ENCODE data around the gene TAF1B.

DNA sequence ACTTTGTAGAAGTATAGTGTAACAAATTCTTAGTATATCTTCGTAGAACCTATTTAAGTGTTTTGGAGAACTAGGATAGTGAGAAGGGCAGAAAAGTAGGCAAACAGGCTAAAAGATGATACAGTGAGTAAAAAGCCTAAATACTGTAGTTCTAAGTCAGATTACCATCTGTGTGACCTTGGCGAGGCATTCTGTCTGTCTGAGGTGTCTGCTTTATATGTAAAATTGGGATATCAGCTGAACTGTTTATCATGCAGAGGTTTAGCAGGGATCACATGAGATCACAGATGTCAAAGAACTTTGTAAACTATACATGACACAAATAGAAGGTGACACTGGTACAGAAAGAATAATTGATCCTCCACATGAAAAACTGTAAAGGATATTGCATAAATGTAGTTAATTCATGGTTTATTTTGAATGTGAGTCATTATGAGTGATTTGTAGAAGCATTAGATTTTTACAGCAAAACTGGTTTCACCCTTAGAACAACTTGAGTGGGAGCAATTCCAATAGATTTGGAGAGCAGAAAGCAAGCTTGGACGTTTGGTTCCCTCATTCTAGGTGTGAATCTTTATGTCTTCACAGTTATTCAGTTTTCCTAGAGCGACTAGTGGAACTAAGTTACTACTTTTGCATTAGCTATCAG is 41.9 kb downstream of the TAF1B start:
- TF ChIP-seq, protein P1, sequence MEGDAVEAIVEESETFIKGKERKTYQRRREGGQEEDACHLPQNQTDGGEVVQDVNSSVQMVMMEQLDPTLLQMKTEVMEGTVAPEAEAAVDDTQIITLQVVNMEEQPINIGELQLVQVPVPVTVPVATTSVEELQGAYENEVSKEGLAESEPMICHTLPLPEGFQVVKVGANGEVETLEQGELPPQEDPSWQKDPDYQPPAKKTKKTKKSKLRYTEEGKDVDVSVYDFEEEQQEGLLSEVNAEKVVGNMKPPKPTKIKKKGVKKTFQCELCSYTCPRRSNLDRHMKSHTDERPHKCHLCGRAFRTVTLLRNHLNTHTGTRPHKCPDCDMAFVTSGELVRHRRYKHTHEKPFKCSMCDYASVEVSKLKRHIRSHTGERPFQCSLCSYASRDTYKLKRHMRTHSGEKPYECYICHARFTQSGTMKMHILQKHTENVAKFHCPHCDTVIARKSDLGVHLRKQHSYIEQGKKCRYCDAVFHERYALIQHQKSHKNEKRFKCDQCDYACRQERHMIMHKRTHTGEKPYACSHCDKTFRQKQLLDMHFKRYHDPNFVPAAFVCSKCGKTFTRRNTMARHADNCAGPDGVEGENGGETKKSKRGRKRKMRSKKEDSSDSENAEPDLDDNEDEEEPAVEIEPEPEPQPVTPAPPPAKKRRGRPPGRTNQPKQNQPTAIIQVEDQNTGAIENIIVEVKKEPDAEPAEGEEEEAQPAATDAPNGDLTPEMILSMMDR (IDR thresholded peaks at IDR 0.05) = no peak
- TF ChIP-seq ZFX (IDR thresholded peaks at IDR 0.05; ENCODE audit: borderline replicate concordance) = no peak
